ENCODE measurements around the gene IFNAR1. TPM values are rescaled to one million over a fixed set of nuclear protein-coding genes. Genes with fewer than 3 reads are reported as not detected.
"Not testable (repeated sequence)": the region's sequence is repeated elsewhere in the genome, so short reads cannot be mapped to it uniquely, and the experiment has no call there.

IFNAR1 gene
- total RNA-seq, 1 donor from 2014 or later: 18.7 TPM

- no peak for TF ChIP-seq CTCF (IDR thresholded peaks at IDR 0.05; ENCODE audit: insufficient read depth, low read length, poor library complexity, severe bottlenecking)
- Histone ChIP-seq H3K36me3 (ENCODE audit: control insufficient read depth, insufficient read depth, low read length) (no peaks in the 10 kb centered on the region), H3K27me3 (ENCODE audit: control insufficient read depth, insufficient read depth, low read length) (no peaks in the 10 kb centered on the region), H3K4me3 (ENCODE audit: low read depth, low read length) (no peak overlapping the region)
- DNase-seq (ENCODE audit: low read depth): no peak
Measured at GRCh38 chr21:33314111-33314510, 10.7 kb upstream of the IFNAR1 start.

GRCh38 chr21:33315946-33316710 is 8.6 kb upstream of the IFNAR1 start:
- DNase-seq (ENCODE audit: low read depth): no peak
- Histone ChIP-seq H3K4me3 (ENCODE audit: low read depth, low read length) (no peak overlapping the region), H3K36me3 (ENCODE audit: control insufficient read depth, insufficient read depth, low read length) (no peaks in the 10 kb centered on the region), H3K27me3 (ENCODE audit: control insufficient read depth, insufficient read depth, low read length) (no peaks in the 10 kb centered on the region)
- TF ChIP-seq CTCF (IDR thresholded peaks at IDR 0.05; ENCODE audit: insufficient read depth, low read length, poor library complexity, severe bottlenecking): no peak

GRCh38 chr21:33317145-33317544 is 7.6 kb upstream of the IFNAR1 start:
- no peak overlapping the region for H3K4me3 ChIP-seq (ENCODE audit: low read depth, low read length)
- TF ChIP-seq CTCF (IDR thresholded peaks at IDR 0.05; ENCODE audit: insufficient read depth, low read length, poor library complexity, severe bottlenecking): no peak
- H3K27me3 ChIP-seq (ENCODE audit: control insufficient read depth, insufficient read depth, low read length): no peaks in the 10 kb centered on the region
- DNase-seq (ENCODE audit: low read depth): no peak
- no peaks in the 10 kb centered on the region for H3K36me3 ChIP-seq (ENCODE audit: control insufficient read depth, insufficient read depth, low read length)

- Histone ChIP-seq H3K4me3 (ENCODE audit: low read depth, low read length) (no peak overlapping the region), H3K27me3 (ENCODE audit: control insufficient read depth, insufficient read depth, low read length) (no peaks in the 10 kb centered on the region), H3K36me3 (ENCODE audit: control insufficient read depth, insufficient read depth, low read length) (no peaks in the 10 kb centered on the region)
- no peak for DNase-seq (ENCODE audit: low read depth)
- no peak for TF ChIP-seq CTCF (IDR thresholded peaks at IDR 0.05; ENCODE audit: insufficient read depth, low read length, poor library complexity, severe bottlenecking)
Measured at GRCh38 chr21:33317786-33318486, 6.8 kb upstream of the IFNAR1 start.

GRCh38 chr21:33321005-33321404 is 3.8 kb upstream of the IFNAR1 start:
- not testable (repeated sequence) for H3K36me3 ChIP-seq (ENCODE audit: control insufficient read depth, insufficient read depth, low read length); H3K4me3 ChIP-seq (ENCODE audit: low read depth, low read length); DNase-seq (ENCODE audit: low read depth); H3K27me3 ChIP-seq (ENCODE audit: control insufficient read depth, insufficient read depth, low read length)

GRCh38 chr21:33323610-33324009 is 1.2 kb upstream of the IFNAR1 start:
- H3K4me3 ChIP-seq (ENCODE audit: low read depth, low read length): peak overlapping the region; percentile 98
- DNase-seq (ENCODE audit: low read depth); H3K27me3 ChIP-seq (ENCODE audit: control insufficient read depth, insufficient read depth, low read length); H3K36me3 ChIP-seq (ENCODE audit: control insufficient read depth, insufficient read depth, low read length): not testable (repeated sequence)
